Stimulated activated CD8-positive, alpha-beta memory T cell treated with anti-CD3 and anti-CD28 coated beads, Interleukin-7, amount 100 ng/mL, for 48 hours (primary cell): ENCODE measurements around the gene METTL21C.

Experiments used
- DNase-seq, 2 donors: peaks; one replicate each; pipeline ENCODE4 v3.0.0-alpha.2; 2020; ENCODE audit warnings: low read depth in 1 of 2; ENCODE audit errors: extremely low read depth in 1 of 2

Gene METTL21C

DNA sequence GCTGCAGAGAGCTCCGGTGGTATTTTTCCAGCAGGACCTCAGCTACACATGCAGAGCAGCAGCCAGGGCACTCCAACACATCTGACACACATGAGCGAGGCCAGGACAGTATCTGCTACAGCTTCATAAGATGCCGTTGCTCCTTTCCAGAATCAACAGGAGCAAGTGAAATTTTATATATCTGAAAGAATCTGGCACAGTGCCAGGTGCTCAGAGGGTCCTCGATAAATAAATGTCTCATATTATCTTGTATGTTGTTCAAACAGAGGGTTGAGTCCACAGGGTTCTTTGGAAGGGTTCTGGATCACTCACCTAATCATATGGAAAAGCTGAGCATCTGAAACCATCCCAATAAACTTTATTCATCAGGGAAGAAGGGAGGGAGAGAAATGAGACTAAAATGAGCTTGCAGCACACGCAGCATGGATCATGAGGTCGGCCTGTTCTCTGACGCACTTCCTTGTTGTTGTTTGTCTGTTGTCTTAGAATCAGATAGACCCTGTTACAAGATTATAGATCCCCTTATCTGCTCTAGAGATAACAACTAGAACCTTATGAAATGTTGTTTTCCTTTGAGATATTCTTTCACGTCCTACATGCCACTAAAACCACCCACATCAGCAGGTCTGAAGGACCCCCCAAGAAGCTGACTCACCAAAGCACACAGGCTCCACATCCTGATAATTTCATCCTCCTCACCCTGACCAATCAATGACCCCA lies 3.2 kb upstream of the METTL21C start:
- DNase-seq, result no peak

GRCh38 chr13:102697264-102697663 lies 2.4 kb upstream of the METTL21C start:
- DNase-seq, result no peak

DNA sequence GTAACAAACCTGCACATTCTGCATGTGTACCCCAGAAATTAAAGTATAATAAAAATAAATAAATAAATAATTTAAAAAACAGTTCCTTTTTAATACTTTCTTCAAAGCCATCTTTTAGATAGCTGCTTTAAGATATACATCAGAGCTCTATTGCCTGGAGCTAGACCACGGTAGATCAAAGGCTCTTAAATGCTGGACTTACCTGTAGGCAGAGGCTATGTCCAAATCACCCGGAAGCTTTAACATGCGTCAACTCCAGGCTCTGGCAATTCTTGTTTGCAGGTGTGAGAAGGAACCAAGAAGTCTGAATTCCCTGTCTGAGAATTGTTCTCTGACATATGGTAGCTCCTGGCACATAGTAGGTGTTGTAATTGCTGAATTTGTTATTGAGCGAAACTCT lies 1.6 kb upstream of the METTL21C start:
- DNase-seq, result no peak

- DNase-seq, result no peak
Observed at GRCh38 chr13:102693776-102694175, 1.1 kb downstream of the METTL21C start.

GRCh38 chr13:102693250-102693649 lies 1.6 kb downstream of the METTL21C start:
- DNase-seq, result no peak

DNA sequence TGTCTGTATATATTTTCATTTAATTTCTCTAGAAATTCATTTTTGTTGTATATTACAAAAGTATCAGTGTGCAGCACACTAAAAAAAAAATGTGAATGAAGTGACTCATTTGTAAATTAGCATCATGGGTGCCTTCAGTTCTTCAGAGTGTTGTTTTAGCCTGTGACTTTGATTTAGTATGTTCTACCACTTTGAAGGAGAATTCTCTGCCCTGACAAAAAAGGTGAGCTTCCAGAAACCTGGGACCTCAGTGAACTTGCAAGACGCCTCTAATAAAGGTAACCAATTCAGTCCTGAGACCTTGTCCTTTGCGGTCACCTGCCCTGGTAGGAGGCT lies 2.4 kb downstream of the METTL21C start:
- DNase-seq, result no peak

DNA sequence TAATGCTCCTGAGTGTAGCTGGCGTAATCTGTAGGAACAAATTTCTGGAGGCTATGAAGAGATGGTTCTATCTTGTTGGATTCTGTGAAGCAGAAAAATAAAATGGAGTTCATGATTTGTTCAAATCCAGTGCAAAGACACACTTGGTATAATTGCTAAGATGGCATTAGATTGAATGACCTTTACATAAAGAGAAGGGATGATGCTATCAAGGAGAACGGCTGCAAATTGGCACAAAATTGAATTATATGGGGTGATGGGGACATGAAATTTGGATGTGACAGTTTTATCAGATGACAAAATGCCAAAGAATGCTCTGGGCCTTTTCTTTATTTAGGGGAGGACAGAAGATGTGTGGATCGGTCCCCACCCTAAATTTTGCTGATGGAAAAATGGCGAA lies 4.0 kb downstream of the METTL21C start:
- no peak for DNase-seq

GRCh38 chr13:102688306-102688973 lies 6.4 kb downstream of the METTL21C start:
- DNase-seq, result no peak

DNA sequence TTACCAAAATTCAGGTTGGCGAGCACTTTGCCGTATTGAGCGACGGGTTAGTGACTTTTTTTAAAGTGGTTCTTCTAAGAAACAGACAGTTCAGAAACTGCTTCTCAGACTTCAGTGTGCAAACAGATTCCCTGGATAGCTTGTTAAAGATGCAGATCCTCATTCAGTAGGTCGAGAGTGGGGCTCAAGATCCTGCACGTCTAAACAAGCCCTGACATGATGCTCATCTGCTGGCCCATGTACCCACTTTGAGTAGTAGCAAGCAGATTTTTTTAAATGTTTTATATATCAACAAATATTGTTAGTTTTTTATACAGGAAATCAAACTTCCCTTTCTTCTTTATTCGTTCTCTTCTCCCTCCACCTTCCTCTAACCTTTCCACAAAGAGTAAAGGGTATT lies 7.3 kb downstream of the METTL21C start:
- DNase-seq, result no peak

DNA sequence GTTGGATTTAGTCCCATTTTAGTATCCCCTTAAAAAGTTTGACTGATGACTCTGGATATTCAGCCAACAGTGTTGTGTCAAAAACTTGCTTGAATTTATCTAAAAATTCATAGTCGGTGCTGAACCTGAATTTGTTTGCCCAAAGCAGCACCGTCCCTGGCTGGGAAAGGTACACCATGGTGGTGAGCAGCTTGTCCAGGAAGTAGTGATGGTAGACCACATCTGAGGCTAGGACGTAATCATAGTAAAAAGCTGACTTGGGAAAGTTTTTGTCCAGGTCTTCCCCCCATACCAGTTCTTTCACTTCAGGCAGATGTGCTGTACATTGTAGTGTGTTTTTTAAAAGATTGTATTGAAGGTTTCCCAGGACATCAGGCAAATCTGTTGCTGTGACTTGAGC lies 8.8 kb downstream of the METTL21C start:
- no peak for DNase-seq

- DNase-seq, result no peak
Observed at GRCh38 chr13:102683637-102684036, 11.2 kb downstream of the METTL21C start.

DNA sequence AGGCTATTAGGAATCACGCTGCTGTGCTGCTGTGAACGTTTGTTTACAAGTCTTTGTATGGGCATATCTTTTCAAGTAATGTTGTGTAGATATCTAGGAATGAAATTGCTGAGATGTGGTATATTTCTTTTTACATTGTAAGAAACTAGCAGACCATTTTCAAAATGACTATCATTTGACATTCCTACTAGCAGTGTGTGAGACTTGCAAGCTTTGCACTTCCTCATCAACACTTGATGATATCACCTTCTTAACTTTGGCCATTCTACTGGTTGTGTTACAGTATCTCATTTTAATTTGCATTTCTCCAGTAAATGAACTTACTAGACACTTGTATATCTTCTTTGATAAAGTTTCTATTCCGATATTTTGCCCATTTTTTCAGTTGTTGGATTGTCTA lies 12.1 kb downstream of the METTL21C start:
- DNase-seq, result no peak

GRCh38 chr13:102682211-102682610 lies 12.6 kb downstream of the METTL21C start:
- no peak for DNase-seq

GRCh38 chr13:102680842-102681740 lies 13.8 kb downstream of the METTL21C start:
- no peak for DNase-seq

- DNase-seq, result no peak
Observed at GRCh38 chr13:102680133-102680717, 14.6 kb downstream of the METTL21C start.

GRCh38 chr13:102679449-102680132 lies 15.3 kb downstream of the METTL21C start:
- DNase-seq, result no peak

GRCh38 chr13:102678339-102679107 lies 16.3 kb downstream of the METTL21C start:
- DNase-seq, result no peak

GRCh38 chr13:102677122-102677521 lies 17.7 kb downstream of the METTL21C start:
- no peak for DNase-seq

GRCh38 chr13:102675115-102675514 lies 19.7 kb downstream of the METTL21C start:
- no peak for DNase-seq

DNA sequence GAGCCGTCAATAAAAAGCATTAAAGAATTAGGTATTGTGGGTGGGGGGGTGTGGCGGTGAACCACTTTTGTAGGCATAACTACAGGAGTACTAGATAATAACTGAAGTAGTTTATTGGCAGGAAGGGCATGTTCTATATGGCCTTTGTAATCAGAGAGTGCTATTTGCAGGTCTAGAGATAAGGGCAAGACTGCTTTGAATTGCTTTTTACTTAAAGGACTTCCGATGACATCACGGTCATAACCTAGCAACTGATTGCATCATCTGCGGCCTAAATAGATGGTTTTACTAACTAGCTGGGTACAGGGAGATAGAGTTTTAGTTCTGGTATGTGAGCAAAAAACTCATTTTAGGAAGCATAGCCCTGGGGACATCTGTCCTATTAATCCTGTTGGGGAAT lies 24.7 kb downstream of the METTL21C start:
- DNase-seq, result no peak
